HCT116 (cell line): Measurements from ENCODE around the gene MTMR12. TPM values are rescaled to one million over a fixed set of nuclear protein-coding genes. Genes with fewer than 3 reads are reported as not detected.

Experiments
- ATAC-seq: fragments of 200-7000 bp; cut with Tn5 transposase; 2 replicates; pipeline ENCODE4 v1.9.1; 2020; ENCODE audit warnings: mild to moderate bottlenecking, moderate library complexity
- BruUV-seq: library from RNA; stranded (reverse); fragments of 400-500 nt; replicated peaks from 2 replicates; lab custom pipeline; 2021; lab: Mats Ljungman, UMichigan
- CTCF ChIA-PET: fragments of 300-600 bp; sonication (Branson Sonifier 250); formaldehyde crosslinking; loops from one replicate; lab custom pipeline; 2021; ENCODE audit warnings: antibody characterized with exemption; lab: Charles Lee
- POLR2A ChIA-PET: fragments of 300-600, 350-600 bp; sonication (Branson Sonifier 250); formaldehyde crosslinking; loops from one replicate; lab custom pipeline; 2021; ENCODE audit warnings: antibody characterized with exemption; lab: Charles Lee
- RAD21 ChIA-PET, 2 experiments: fragments of 300-600 bp; sonication (Branson Sonifier 250); formaldehyde crosslinking; loops; one replicate each; lab custom pipeline; 2023; ENCODE audit warnings: low total read pairs in 2 of 2; ENCODE audit not compliant: uncharacterized antibody in 2 of 2, unreplicated experiment in 2 of 2, low non-redundant PET in 1 of 2; lab: Charles Lee
- DNase-seq: peaks from one replicate; pipeline ENCODE4 v3.0.0-alpha.2; 2010; ENCODE audit warnings: low read depth, low spot score
- H2AFZ ChIP-seq: fragments of 200-600 bp; shearing (Covaris generic), sonication (generic); 2 replicates; pipeline ENCODE4 v1.6.1; 2017; ENCODE audit warnings: low read depth, mixed run types, mixed read lengths, antibody characterized with exemption, low read length; ENCODE audit not compliant: poor library complexity, severe bottlenecking
- H3K27ac ChIP-seq: 2 replicates; pipeline ENCODE4 v1.5.1; 2012; ENCODE audit warnings: low read depth, low read length
- H3K27me3 ChIP-seq: fragments of 200-600 bp; sonication (generic); 2 replicates; pipeline ENCODE4 v1.6.1; 2016; ENCODE audit warnings: mixed run types, low read length, mixed read lengths; ENCODE audit not compliant: insufficient read depth
- H3K36me3 ChIP-seq, 2 experiments: fragments of 200-500 bp in 1 of 2; fragments of 200-600 bp in 1 of 2; sonication (Bioruptor generic) in 1 of 2; sonication (generic) in 1 of 2; 2 replicates each; pipeline versions ENCODE4 v1.5.1 to v1.6.1; 2014 to 2016; ENCODE audit warnings: low read length in 2 of 2, inconsistent platforms in 1 of 2, mixed read lengths in 1 of 2, mixed run types in 1 of 2; ENCODE audit not compliant: insufficient read depth in 2 of 2, control insufficient read depth in 1 of 2
- H3K4me1 ChIP-seq, 2 experiments: fragments of 200-600 bp in 1 of 2; sonication (generic) in 1 of 2; 2 replicates each; pipeline versions ENCODE4 v1.5.1 to v1.6.1; 2012 to 2017; ENCODE audit warnings: low read length in 2 of 2, inconsistent platforms in 1 of 2, mild to moderate bottlenecking in 1 of 2, mixed read lengths in 1 of 2, mixed run types in 1 of 2, moderate library complexity in 1 of 2; ENCODE audit not compliant: insufficient read depth in 2 of 2, control insufficient read depth in 1 of 2
- H3K4me2 ChIP-seq: fragments of 200-600 bp; sonication (generic); 2 replicates; pipeline ENCODE4 v1.6.1; 2017; ENCODE audit warnings: mixed run types, low read length, mixed read lengths
- H3K4me3 ChIP-seq, 2 experiments: fragments of 200-600 bp in 1 of 2; sonication (generic) in 1 of 2; replicated peaks in 1 of 2; 2 replicates each; pipeline ENCODE4 v1.5.1; 2011 to 2016; ENCODE audit warnings: low read length in 2 of 2, control low read depth in 1 of 2, low read depth in 1 of 2, mild to moderate bottlenecking in 1 of 2, mixed read lengths in 1 of 2, mixed run types in 1 of 2
- H3K79me2 ChIP-seq: fragments of 200-600 bp; sonication (generic); 2 replicates; pipeline ENCODE4 v1.6.1; 2017; ENCODE audit warnings: mild to moderate bottlenecking, mixed run types, low read length, moderate library complexity, mixed read lengths; ENCODE audit not compliant: insufficient read depth
- H3K9ac ChIP-seq: fragments of 200-600 bp; sonication (generic); 2 replicates; pipeline ENCODE4 v1.6.1; 2016; ENCODE audit warnings: low read length, mixed read lengths
- H3K9me2 ChIP-seq: fragments of 200-600 bp; sonication (generic), shearing (Covaris generic); 2 replicates; pipeline ENCODE4 v1.6.1; 2017; ENCODE audit warnings: mixed run types, mild to moderate bottlenecking, moderate library complexity; ENCODE audit not compliant: insufficient read depth
- H3K9me3 ChIP-seq, 2 experiments: fragments of 200-500 bp in 1 of 2; fragments of 200-600 bp in 1 of 2; sonication (Bioruptor generic) in 1 of 2; sonication (generic) in 1 of 2; 2 replicates each; pipeline ENCODE4 v1.6.1; 2014 to 2017; ENCODE audit warnings: low read length in 2 of 2, mixed read lengths in 2 of 2, inconsistent platforms in 1 of 2, low read depth in 1 of 2, mild to moderate bottlenecking in 1 of 2, mixed run types in 1 of 2, moderate library complexity in 1 of 2; ENCODE audit not compliant: control insufficient read depth in 1 of 2, insufficient read depth in 1 of 2
- H4K20me1 ChIP-seq: fragments of 200-600 bp; sonication (generic), shearing (Covaris generic); 2 replicates; pipeline ENCODE4 v1.6.1; 2017; ENCODE audit warnings: mixed run types, mild to moderate bottlenecking, moderate library complexity; ENCODE audit not compliant: insufficient read depth
- ATF3 ChIP-seq: IDR thresholded peaks from 2 replicates; pipeline ENCODE4 v1.6.1; 2012
- ELF1 ChIP-seq: IDR thresholded peaks from 2 replicates; pipeline ENCODE4 v1.6.1; 2012; ENCODE audit warnings: low read depth, borderline replicate concordance
- EZH2phosphoT487 ChIP-seq: fragments of 200-600 bp; IDR thresholded peaks from 2 replicates; pipeline ENCODE4 v1.6.1; 2018; ENCODE audit warnings: antibody characterized with exemption, borderline replicate concordance
- JUND ChIP-seq: IDR thresholded peaks from 2 replicates; pipeline ENCODE4 v1.6.1; 2012
- MAX ChIP-seq: IDR thresholded peaks from 2 replicates; pipeline ENCODE4 v1.6.1; 2012
- POLR2A ChIP-seq: IDR thresholded peaks from 2 replicates; pipeline ENCODE4 v1.7.0; 2011; ENCODE audit warnings: borderline replicate concordance; ENCODE audit not compliant: insufficient read depth, insufficient read length; ENCODE audit errors: extremely low read depth
- REST ChIP-seq: IDR thresholded peaks from 2 replicates; pipeline ENCODE4 v1.6.1; 2012; ENCODE audit warnings: low read depth
- SRF ChIP-seq: IDR thresholded peaks from 2 replicates; pipeline ENCODE4 v1.6.1; 2012; ENCODE audit warnings: low read depth
- intact Hi-C: fragments of 100-400 bp; cut with micrococcal nuclease; formaldehyde crosslinking; loops from 2 replicates; pipeline ENCODE4 v1.10.0; 2022
- total RNA-seq: library from RNA; stranded (reverse); gene quantifications from one replicate; pipeline ENCODE4 v1.2.1, GENCODE V29; 2021; ENCODE audit not compliant: unreplicated experiment

Gene MTMR12
- total RNA-seq, 1 experiment from 2014 or later = 27.3 TPM

GRCh38 chr5:32263684-32264083, 49.1 kb downstream of the MTMR12 start:
- Histone ChIP-seq H3K27ac (no peak overlapping the region), H3K4me1 (peaks cover 0 to 4% of the 10 kb centered on the region in 2 experiments; a peak in 1 of 4 replicates), H3K27me3 (no peaks in the 10 kb centered on the region), H3K4me2 (no peak overlapping the region), H3K9me3 (no peaks in the 10 kb centered on the region), H3K79me2 (no peaks in the 10 kb centered on the region), H4K20me1 (no peaks in the 10 kb centered on the region), H2AFZ (no peak overlapping the region), H3K36me3 (peaks cover 8 to 15% of the 10 kb centered on the region in 2 experiments), H3K4me3 (no peak overlapping the region), H3K9ac (no peak overlapping the region), H3K9me2 (no peaks in the 10 kb centered on the region)
- CTCF ChIA-PET = no interaction called here
- ATAC-seq = no peak
- TF ChIP-seq ATF3 = no peak
- TF ChIP-seq EZH2phosphoT487 = no peak
- TF ChIP-seq REST = no peak
- TF ChIP-seq SRF = no peak
- no peak for TF ChIP-seq POLR2A
- no peak for TF ChIP-seq JUND
- TF ChIP-seq MAX = no peak
- no peak for TF ChIP-seq ELF1
- RAD21 ChIA-PET = no interaction called here
- intact Hi-C loops = no loop called here
- DNase-seq = no peak
- POLR2A ChIA-PET = no interaction called here
- BruUV-seq = no TSS peak
